ENCODE results near the gene PHF2.

Gene PHF2

GRCh38 chr9:93635186-93636107 lies 59.1 kb downstream of the PHF2 start:
- no peak for DNase-seq (ENCODE audit: low read depth)
- TF ChIP-seq, protein P1, sequence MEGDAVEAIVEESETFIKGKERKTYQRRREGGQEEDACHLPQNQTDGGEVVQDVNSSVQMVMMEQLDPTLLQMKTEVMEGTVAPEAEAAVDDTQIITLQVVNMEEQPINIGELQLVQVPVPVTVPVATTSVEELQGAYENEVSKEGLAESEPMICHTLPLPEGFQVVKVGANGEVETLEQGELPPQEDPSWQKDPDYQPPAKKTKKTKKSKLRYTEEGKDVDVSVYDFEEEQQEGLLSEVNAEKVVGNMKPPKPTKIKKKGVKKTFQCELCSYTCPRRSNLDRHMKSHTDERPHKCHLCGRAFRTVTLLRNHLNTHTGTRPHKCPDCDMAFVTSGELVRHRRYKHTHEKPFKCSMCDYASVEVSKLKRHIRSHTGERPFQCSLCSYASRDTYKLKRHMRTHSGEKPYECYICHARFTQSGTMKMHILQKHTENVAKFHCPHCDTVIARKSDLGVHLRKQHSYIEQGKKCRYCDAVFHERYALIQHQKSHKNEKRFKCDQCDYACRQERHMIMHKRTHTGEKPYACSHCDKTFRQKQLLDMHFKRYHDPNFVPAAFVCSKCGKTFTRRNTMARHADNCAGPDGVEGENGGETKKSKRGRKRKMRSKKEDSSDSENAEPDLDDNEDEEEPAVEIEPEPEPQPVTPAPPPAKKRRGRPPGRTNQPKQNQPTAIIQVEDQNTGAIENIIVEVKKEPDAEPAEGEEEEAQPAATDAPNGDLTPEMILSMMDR (IDR thresholded peaks at IDR 0.05; ENCODE audit: insufficient read depth, low read depth, low read length, missing control alignments) = no peak
- no peak overlapping the region for H3K4me3 ChIP-seq (ENCODE audit: low read length)

GRCh38 chr9:93636172-93636661 lies 59.8 kb downstream of the PHF2 start:
- no peak for DNase-seq (ENCODE audit: low read depth)
- TF ChIP-seq, protein P1 (IDR thresholded peaks at IDR 0.05; ENCODE audit: insufficient read depth, low read depth, low read length, missing control alignments) = no peak
- H3K4me3 ChIP-seq (ENCODE audit: low read length) = no peak overlapping the region

GRCh38 chr9:93636667-93637066 lies 60.3 kb downstream of the PHF2 start:
- no peak overlapping the region for H3K4me3 ChIP-seq (ENCODE audit: low read length)
- DNase-seq (ENCODE audit: low read depth) = no peak
- TF ChIP-seq, protein P1 (IDR thresholded peaks at IDR 0.05; ENCODE audit: insufficient read depth, low read depth, low read length, missing control alignments) = no peak

- TF ChIP-seq, protein P1 (IDR thresholded peaks at IDR 0.05; ENCODE audit: insufficient read depth, low read depth, low read length, missing control alignments) = no peak
- H3K4me3 ChIP-seq (ENCODE audit: low read length) = no peak overlapping the region
- DNase-seq (ENCODE audit: low read depth) = no peak
These were observed 61.5 kb downstream of the PHF2 start for GRCh38 chr9:93637886-93638285.

- no peak overlapping the region for H3K4me3 ChIP-seq (ENCODE audit: low read length)
- TF ChIP-seq, protein P1 (IDR thresholded peaks at IDR 0.05; ENCODE audit: insufficient read depth, low read depth, low read length, missing control alignments) = no peak
These were observed 63.6 kb downstream of the PHF2 start for GRCh38 chr9:93640027-93640426.

GRCh38 chr9:93642961-93643360 lies 66.6 kb downstream of the PHF2 start:
- TF ChIP-seq, protein P1 (IDR thresholded peaks at IDR 0.05; ENCODE audit: insufficient read depth, low read depth, low read length, missing control alignments) = no peak
- DNase-seq (ENCODE audit: low read depth) = no peak
- no peak overlapping the region for H3K4me3 ChIP-seq (ENCODE audit: low read length)

More at GRCh38 chr9:93640027-93640426, 63.6 kb downstream of the PHF2 start:
- DNase-seq (ENCODE audit: low read depth) = no peak
